CD4-positive, alpha-beta T cell (primary cell): ENCODE data around the gene PCDHA1. TPM values are rescaled to one million over a fixed set of nuclear protein-coding genes. Genes with fewer than 3 reads are reported as not detected.

ENCODE experiments used
- ATAC-seq: fragments of 200-7000 bp; cut with Tn5 transposase; one replicate; pipeline ENCODE4 v1.10.0; 2022; ENCODE audit warnings: mild to moderate bottlenecking; ENCODE audit not compliant: poor library complexity
- CTCF ChIA-PET: fragments of 350-600 bp; sonication (Branson Sonifier 250); formaldehyde crosslinking; loops from one replicate; lab custom pipeline; 2021; ENCODE audit warnings: antibody characterized with exemption, inconsistent platforms; lab: Charles Lee
- POLR2A ChIA-PET: fragments of 350-600 bp; sonication (Branson Sonifier 250); formaldehyde crosslinking; loops from one replicate; lab custom pipeline; 2021; ENCODE audit warnings: antibody characterized with exemption, inconsistent platforms; lab: Charles Lee
- DNase-seq, 14 experiments: peaks; one replicate each; pipeline ENCODE4 v3.0.0-alpha.2; 2013 to 2020; ENCODE audit warnings: mixed read lengths in 2 of 14
- H3K27ac ChIP-seq, 2 donors: one replicate each; pipeline versions ENCODE4 v1.5.1 to v1.7.0; 2013; ENCODE audit warnings: low read length in 2 of 2, low read depth in 1 of 2, mild to moderate bottlenecking in 1 of 2
- H3K27me3 ChIP-seq, 2 experiments: 1 replicate in 1 of 2; 2 replicates in 1 of 2; pipeline versions ENCODE4 v1.6.1 to v1.7.0; 2013; ENCODE audit warnings: low read length in 2 of 2, control low read depth in 1 of 2, mild to moderate bottlenecking in 1 of 2, moderate library complexity in 1 of 2; ENCODE audit not compliant: insufficient read depth in 2 of 2, control insufficient read depth in 1 of 2
- H3K36me3 ChIP-seq: one replicate; pipeline ENCODE4 v1.6.1; 2013; ENCODE audit warnings: low read length, control low read depth; ENCODE audit not compliant: insufficient read depth
- H3K4me1 ChIP-seq: one replicate; pipeline ENCODE4 v1.6.1; 2013; ENCODE audit warnings: low read length, control low read depth; ENCODE audit not compliant: insufficient read depth
- H3K4me3 ChIP-seq: one replicate; pipeline ENCODE4 v1.5.1; 2013; ENCODE audit warnings: mild to moderate bottlenecking, low read length, moderate library complexity
- H3K9me3 ChIP-seq, 2 experiments: 1 replicate in 1 of 2; 2 replicates in 1 of 2; pipeline versions ENCODE4 v1.6.1 to v1.7.0; 2013; ENCODE audit warnings: low read length in 2 of 2, mild to moderate bottlenecking in 2 of 2, control low read depth in 1 of 2, moderate library complexity in 1 of 2; ENCODE audit not compliant: control insufficient read depth in 1 of 2, insufficient read depth in 1 of 2
- H3K27ac Mint-ChIP-seq: one replicate; pipeline ENCODE4 v1.8.0; 2020; ENCODE audit warnings: mixed read lengths
- H3K27me3 Mint-ChIP-seq: one replicate; pipeline ENCODE4 v1.8.0; 2021; ENCODE audit warnings: mixed read lengths
- H3K36me3 Mint-ChIP-seq: one replicate; pipeline ENCODE4 v1.8.0; 2021; ENCODE audit warnings: low read depth, mixed read lengths
- H3K4me1 Mint-ChIP-seq: one replicate; pipeline ENCODE4 v1.8.0; 2021; ENCODE audit warnings: low read depth, mixed read lengths
- H3K4me3 Mint-ChIP-seq: one replicate; pipeline ENCODE4 v1.8.0; 2020; ENCODE audit warnings: mild to moderate bottlenecking, mixed read lengths
- H3K9me3 Mint-ChIP-seq: one replicate; pipeline ENCODE4 v1.8.0; 2020; ENCODE audit warnings: mixed read lengths
- CTCF ChIP-seq: fragments of 200-600 bp; IDR thresholded peaks from one replicate; pipeline ENCODE4 v1.8.0; 2022; ENCODE audit warnings: antibody characterized with exemption, mild to moderate bottlenecking
- intact Hi-C, 2 experiments: fragments of 100-400 bp; cut with DNase I in 1 of 2; cut with micrococcal nuclease in 1 of 2; formaldehyde crosslinking; loops; one replicate each; pipeline versions ENCODE4 v1.15.1 to v1.9.0; 2023 to 2025; cut with DNase I, micrococcal nuclease
- total RNA-seq, 174 experiments: library from RNA in 2 of 174; stranded (reverse) in 2 of 174; gene quantifications; one replicate each; pipeline ENCODE4 v1.2.3 and lab custom pipeline; 2021 to 2026

PCDHA1 gene
- total RNA-seq, 2 experiments from 2014 or later: not detected

GRCh38 chr5:141001844-141002604, 216.1 kb downstream of the PCDHA1 start:
- no peak overlapping the region for H3K27ac ChIP-seq
- POLR2A ChIA-PET: no interaction called here
- ATAC-seq: no peak
- H3K27me3 Mint-ChIP-seq: peaks cover 65% of the 10 kb centered on the region
- H3K36me3 Mint-ChIP-seq: no peaks in the 10 kb centered on the region
- no peak overlapping the region for H3K4me3 ChIP-seq
- H3K9me3 Mint-ChIP-seq: no peaks in the 10 kb centered on the region
- H3K4me1 Mint-ChIP-seq: peaks cover 9% of the 10 kb centered on the region
- peaks cover 0 to 6% of the 10 kb centered on the region in 2 experiments for H3K9me3 ChIP-seq
- no peak for DNase-seq
- intact Hi-C loops: no loop called here
- H3K4me1 ChIP-seq: peaks cover 7% of the 10 kb centered on the region
- no peaks in the 10 kb centered on the region for H3K36me3 ChIP-seq
- TF ChIP-seq CTCF: no peak
- CTCF ChIA-PET: no interaction called here
- H3K4me3 Mint-ChIP-seq: no peak overlapping the region
- H3K27ac Mint-ChIP-seq: no peak overlapping the region
- H3K27me3 ChIP-seq: peaks cover 25% of the 10 kb centered on the region in 2 experiments

GRCh38 chr5:141002605-141002965, 216.6 kb downstream of the PCDHA1 start:
- ChIA-PET POLR2A (no interaction called here), CTCF (no interaction called here)
- DNase-seq (no peak), ATAC-seq (no peak)
- no peak overlapping the region for H3K27ac ChIP-seq
- peaks cover 0 to 6% of the 10 kb centered on the region in 2 experiments for H3K9me3 ChIP-seq
- intact Hi-C loops: no loop called here
- no peaks in the 10 kb centered on the region for H3K36me3 Mint-ChIP-seq
- no peaks in the 10 kb centered on the region for H3K9me3 Mint-ChIP-seq
- TF ChIP-seq CTCF: no peak
- H3K27me3 ChIP-seq: peaks cover 25% of the 10 kb centered on the region in 2 experiments
- peaks cover 7% of the 10 kb centered on the region for H3K4me1 ChIP-seq
- no peaks in the 10 kb centered on the region for H3K36me3 ChIP-seq
- no peak overlapping the region for H3K4me3 Mint-ChIP-seq
- no peak overlapping the region for H3K4me3 ChIP-seq
- H3K27ac Mint-ChIP-seq: no peak overlapping the region
- peaks cover 66% of the 10 kb centered on the region for H3K27me3 Mint-ChIP-seq
- H3K4me1 Mint-ChIP-seq: peaks cover 9% of the 10 kb centered on the region

- DNase-seq: no peak
Measured at GRCh38 chr5:141003031-141003430, 217.1 kb downstream of the PCDHA1 start.

More at GRCh38 chr5:141003031-141003430, 217.1 kb downstream of the PCDHA1 start:
- H3K27ac ChIP-seq: no peak overlapping the region
- ChIA-PET CTCF (no interaction called here), POLR2A (no interaction called here)
- intact Hi-C loops: no loop called here
- Mint-ChIP-seq H3K27ac (no peak overlapping the region), H3K4me3 (no peak overlapping the region), H3K4me1 (peaks cover 9% of the 10 kb centered on the region), H3K9me3 (no peaks in the 10 kb centered on the region), H3K27me3 (peaks cover 70% of the 10 kb centered on the region), H3K36me3 (no peaks in the 10 kb centered on the region)
- no peak overlapping the region for H3K4me3 ChIP-seq
- ATAC-seq: no peak
- no peaks in the 10 kb centered on the region for H3K36me3 ChIP-seq
- peaks cover 0 to 6% of the 10 kb centered on the region in 2 experiments for H3K9me3 ChIP-seq
- H3K27me3 ChIP-seq: peaks cover 25% of the 10 kb centered on the region in 2 experiments
- H3K4me1 ChIP-seq: peaks cover 7% of the 10 kb centered on the region
- TF ChIP-seq CTCF: no peak
